Right lobe of liver (tissue), 6 donors: Measurements from ENCODE around the gene VSIG2. TPM values are rescaled to one million over a fixed set of nuclear protein-coding genes. Genes with fewer than 3 reads are reported as not detected.

Experiments
- ATAC-seq, 4 donors: fragments of 200-7000 bp; cut with Tn5 transposase; one replicate each; pipeline ENCODE4 v1.9.1; 2020; ENCODE audit warnings: mild to moderate bottlenecking in 4 of 4, moderate library complexity in 4 of 4
- DNase-seq, 3 donors: peaks; one replicate each; pipeline ENCODE4 v3.0.0-alpha.2; 2020
- H3K27ac ChIP-seq, 3 donors: fragments of 200-600 bp; one replicate each; pipeline ENCODE4 v1.8.0; 2022
- H3K27me3 ChIP-seq, 2 donors: fragments of 200-600 bp; one replicate each; pipeline ENCODE4 v1.8.0; 2022
- H3K36me3 ChIP-seq, 4 donors: fragments of 200-600 bp; sonication (generic) in 1 of 4; one replicate each; pipeline versions ENCODE4 v1.5.1 to v1.8.0; 2017 to 2022; ENCODE audit warnings: control low read depth in 1 of 4
- H3K4me1 ChIP-seq, 4 donors: fragments of 200-600 bp; sonication (generic) in 1 of 4; one replicate each; pipeline versions ENCODE4 v1.5.1 to v1.8.0; 2017 to 2022; ENCODE audit warnings: control low read depth in 1 of 4
- H3K4me3 ChIP-seq, 3 donors: fragments of 200-600 bp; one replicate each; pipeline ENCODE4 v1.8.0; 2022
- H3K9me3 ChIP-seq, 4 donors: fragments of 200-600 bp; sonication (generic) in 1 of 4; one replicate each; pipeline versions ENCODE4 v1.5.1 to v1.8.0; 2017 to 2022; ENCODE audit warnings: control low read depth in 1 of 4
- CTCF ChIP-seq, 4 donors: fragments of 200-600 bp in 3 of 4; fragments of 450-650 bp in 1 of 4; IDR thresholded peaks; one replicate each; pipeline versions ENCODE4 v1.5.1 to v1.8.0; 2016 to 2022; ENCODE audit warnings: antibody characterized with exemption in 4 of 4, mild to moderate bottlenecking in 2 of 4
- POLR2A ChIP-seq: fragments of 450-650 bp; IDR thresholded peaks from one replicate; pipeline ENCODE4 v1.6.1; 2017; ENCODE audit warnings: antibody characterized with exemption, mild to moderate bottlenecking
- WGBS: methylation state at CpG from one replicate; pipeline ENCODE4 v1.1.6; 2018; ENCODE audit warnings: low coverage, low lambda C conversion rate; ENCODE audit not compliant: insufficient coverage; ENCODE audit errors: missing lambda C conversion rate; 5-methylcytosine and 5-hydroxymethylcytosine counted together
- intact Hi-C, 2 donors: fragments of 100-400 bp; cut with DNase I; formaldehyde crosslinking; loops; one replicate each; pipeline versions ENCODE4 v1.11.2 to v1.14.1; 2022
- total RNA-seq, 6 experiments: library from RNA; depleted of rRNA in 2 of 6; stranded (reverse); fragments of >200 nt in 2 of 6; fragmentation: NEBNext Ultra II Directional in 3 of 6; extraction: Animal tissue kit (Norgen Biotek cat#: 25700) in 3 of 6; gene quantifications; one replicate each; pipeline versions ENCODE4 v1.1.0 to v1.2.4, GENCODE V29; 2016 to 2023
- donor health status: DM: no; HTN: yes; CAD: no.
- donor health status: DM: no; HTN: no; CAD: no.
- donor health status: DM: no; HTN: no; CAD: no.
- donor health status: DM: no; HTN: yes; CAD: no.
- donor health status: DM: no; HTN: yes; CAD: no.

Gene VSIG2
- total RNA-seq, 6 experiments from 2014 or later = 0.68 to 1.4 (median 0.83) TPM; not detected in 1

- WGBS = 66% methylated on average over 2 of the region's 2 CpGs
- intact Hi-C loops = no loop called here
- H3K9me3 ChIP-seq = no peaks in the 10 kb centered on the region
Measured at GRCh38 chr11:124728134-124728533, 23.9 kb downstream of the VSIG2 start.

GRCh38 chr11:124727474-124727873, 24.6 kb downstream of the VSIG2 start:
- DNase-seq = no peak
- intact Hi-C loops = no loop called here
- 100% methylated on average over 2 of the region's 4 CpGs for WGBS
- H3K4me1 ChIP-seq = no peaks in the 10 kb centered on the region
- no peak overlapping the region for H3K4me3 ChIP-seq
- no peak for TF ChIP-seq CTCF (IDR thresholded peaks at IDR 0.05)
- TF ChIP-seq POLR2A = no peak
- no peaks in the 10 kb centered on the region for H3K9me3 ChIP-seq
- no peak overlapping the region for H3K27ac ChIP-seq
- no peak for ATAC-seq
- no peaks in the 10 kb centered on the region for H3K36me3 ChIP-seq
- no peaks in the 10 kb centered on the region for H3K27me3 ChIP-seq

More at GRCh38 chr11:124728134-124728533, 23.9 kb downstream of the VSIG2 start:
- Histone ChIP-seq H3K27me3 (no peaks in the 10 kb centered on the region), H3K27ac (no peak overlapping the region), H3K4me1 (no peaks in the 10 kb centered on the region), H3K4me3 (no peak overlapping the region), H3K36me3 (no peaks in the 10 kb centered on the region)
- TF ChIP-seq CTCF (IDR thresholded peaks at IDR 0.05) (no peak), POLR2A (no peak)
- ATAC-seq (no peak), DNase-seq (no peak)

- Histone ChIP-seq H3K27me3 (no peaks in the 10 kb centered on the region), H3K27ac (no peak overlapping the region), H3K4me1 (no peaks in the 10 kb centered on the region), H3K36me3 (no peaks in the 10 kb centered on the region), H3K9me3 (no peaks in the 10 kb centered on the region), H3K4me3 (no peak overlapping the region)
- peak in 1 of 4 donors; percentile 42 for ATAC-seq
- DNase-seq = no peak
- WGBS = 29% methylated on average over 6 of the region's 6 CpGs
- intact Hi-C loops = no loop called here
- TF ChIP-seq POLR2A (no peak), CTCF (IDR thresholded peaks at IDR 0.05) (no peak)
Measured at GRCh38 chr11:124725719-124726105, 26.3 kb downstream of the VSIG2 start.

GRCh38 chr11:124724979-124725718, 26.9 kb downstream of the VSIG2 start:
- Histone ChIP-seq H3K9me3 (no peaks in the 10 kb centered on the region), H3K27me3 (no peaks in the 10 kb centered on the region), H3K4me1 (no peaks in the 10 kb centered on the region), H3K36me3 (no peaks in the 10 kb centered on the region), H3K4me3 (no peak overlapping the region), H3K27ac (no peak overlapping the region)
- intact Hi-C loops = no loop called here
- ATAC-seq (peak; percentile 66 to 91 (median 76)), DNase-seq (no peak)
- 35% methylated on average over 9 of the region's 14 CpGs for WGBS
- TF ChIP-seq CTCF (IDR thresholded peaks at IDR 0.05) (no peak), POLR2A (no peak)
